ENCODE measurements around the gene KIRREL1.

GRCh38 chr1:157975228-157975950 lies 18.1 kb upstream of the KIRREL1 start:
- TF ChIP-seq CTCF (IDR thresholded peaks at IDR 0.05), result no peak
- no peak for TF ChIP-seq POLR2A (IDR thresholded peaks at IDR 0.05)

All from lower leg skin (tissue), 3 donors.